ENCODE results near the gene GRID1.

Gene GRID1

GRCh38 chr10:86222687-86223086, 143.9 kb downstream of the GRID1 start:
- Histone ChIP-seq H4K8ac (ENCODE audit: low read depth, low read length) (no peak overlapping the region), H4K5ac (ENCODE audit: low read length) (no peak overlapping the region), H3K79me2 (ENCODE audit: control insufficient read depth, insufficient read depth, low read length) (no peaks in the 10 kb centered on the region), H3K4me3 (ENCODE audit: low read length) (no peak overlapping the region), H3K4me1 (ENCODE audit: control insufficient read depth, low read depth, low read length) (no peaks in the 10 kb centered on the region), H2BK120ac (ENCODE audit: low read depth, low read length) (no peak overlapping the region), H3K23ac (ENCODE audit: low read length) (no peak overlapping the region), H3K56ac (ENCODE audit: low read length) (no peak overlapping the region), H3K4me2 (ENCODE audit: low read length) (no peak overlapping the region), H3K27ac (ENCODE audit: low read depth, low read length) (no peak overlapping the region), H2BK5ac (ENCODE audit: low read length) (no peak overlapping the region), H3K36me3 (ENCODE audit: control insufficient read depth, insufficient read depth, low read length) (no peaks in the 10 kb centered on the region), H3K27me3 (ENCODE audit: insufficient read depth, low read length, poor library complexity) (no peaks in the 10 kb centered on the region), H3K79me1 (ENCODE audit: low read length) (no peaks in the 10 kb centered on the region), H2AK5ac (ENCODE audit: low read length) (no peak overlapping the region), H3K4ac (ENCODE audit: low read depth, low read length) (no peak overlapping the region), H2BK15ac (replicated peaks; ENCODE audit: low read depth) (no peak overlapping the region), H3K9ac (ENCODE audit: low read length) (no peak overlapping the region), H3K18ac (ENCODE audit: low read length) (no peak overlapping the region)
- DNase-seq: no peak
- WGBS (ENCODE audit: extremely low coverage, insufficient coverage, low lambda C conversion rate): no CpG with 5 or more reads among the region's 3 CpGs

DNA sequence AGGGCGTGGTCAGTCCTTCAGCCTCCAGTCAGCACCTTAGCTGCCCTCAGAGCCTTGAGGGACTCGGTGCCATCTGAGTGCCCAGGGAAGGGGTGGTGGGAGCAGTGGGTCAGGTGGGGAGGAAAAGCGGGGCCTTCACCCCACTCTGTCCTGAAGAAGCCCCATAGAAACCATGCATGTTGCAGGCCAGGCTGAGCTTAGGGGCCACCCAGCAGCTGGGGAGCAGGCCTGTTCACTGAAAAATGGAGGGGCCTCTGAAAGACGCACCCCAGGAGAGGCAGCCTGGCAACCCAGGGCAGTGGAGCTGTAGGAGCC, 144.3 kb downstream of the GRID1 start:
- H3K27me3 ChIP-seq (ENCODE audit: insufficient read depth, low read length, poor library complexity): no peaks in the 10 kb centered on the region
- no CpG with 5 or more reads among the region's 4 CpGs for WGBS (ENCODE audit: extremely low coverage, insufficient coverage, low lambda C conversion rate)
- H4K8ac ChIP-seq (ENCODE audit: low read depth, low read length): no peak overlapping the region
- no peak overlapping the region for H4K5ac ChIP-seq (ENCODE audit: low read length)
- H3K4me1 ChIP-seq (ENCODE audit: control insufficient read depth, low read depth, low read length): no peaks in the 10 kb centered on the region
- H3K4me3 ChIP-seq (ENCODE audit: low read length): no peak overlapping the region
- H3K79me2 ChIP-seq (ENCODE audit: control insufficient read depth, insufficient read depth, low read length): no peaks in the 10 kb centered on the region
- no peak overlapping the region for H3K23ac ChIP-seq (ENCODE audit: low read length)
- H3K18ac ChIP-seq (ENCODE audit: low read length): no peak overlapping the region
- H3K9ac ChIP-seq (ENCODE audit: low read length): no peak overlapping the region
- no peak overlapping the region for H3K4me2 ChIP-seq (ENCODE audit: low read length)
- no peak overlapping the region for H3K56ac ChIP-seq (ENCODE audit: low read length)
- H2BK5ac ChIP-seq (ENCODE audit: low read length): no peak overlapping the region
- DNase-seq: no peak
- no peak overlapping the region for H2BK15ac ChIP-seq (replicated peaks; ENCODE audit: low read depth)
- no peak overlapping the region for H2BK120ac ChIP-seq (ENCODE audit: low read depth, low read length)
- no peak overlapping the region for H3K27ac ChIP-seq (ENCODE audit: low read depth, low read length)
- no peak overlapping the region for H2AK5ac ChIP-seq (ENCODE audit: low read length)
- no peak overlapping the region for H3K4ac ChIP-seq (ENCODE audit: low read depth, low read length)
- no peaks in the 10 kb centered on the region for H3K79me1 ChIP-seq (ENCODE audit: low read length)
- no peaks in the 10 kb centered on the region for H3K36me3 ChIP-seq (ENCODE audit: control insufficient read depth, insufficient read depth, low read length)

GRCh38 chr10:86221442-86222335, 144.9 kb downstream of the GRID1 start:
- H2BK5ac ChIP-seq (ENCODE audit: low read length): no peak overlapping the region
- no peak overlapping the region for H3K56ac ChIP-seq (ENCODE audit: low read length)
- no peak overlapping the region for H3K23ac ChIP-seq (ENCODE audit: low read length)
- no peak overlapping the region for H2BK15ac ChIP-seq (replicated peaks; ENCODE audit: low read depth)
- H3K4me2 ChIP-seq (ENCODE audit: low read length): no peak overlapping the region
- H4K5ac ChIP-seq (ENCODE audit: low read length): no peak overlapping the region
- no peaks in the 10 kb centered on the region for H3K79me2 ChIP-seq (ENCODE audit: control insufficient read depth, insufficient read depth, low read length)
- H3K27me3 ChIP-seq (ENCODE audit: insufficient read depth, low read length, poor library complexity): no peaks in the 10 kb centered on the region
- no peak for DNase-seq
- no peak overlapping the region for H3K18ac ChIP-seq (ENCODE audit: low read length)
- no peaks in the 10 kb centered on the region for H3K36me3 ChIP-seq (ENCODE audit: control insufficient read depth, insufficient read depth, low read length)
- WGBS (ENCODE audit: extremely low coverage, insufficient coverage, low lambda C conversion rate): no CpG with 5 or more reads among the region's 7 CpGs
- no peak overlapping the region for H2BK120ac ChIP-seq (ENCODE audit: low read depth, low read length)
- H2AK5ac ChIP-seq (ENCODE audit: low read length): no peak overlapping the region
- H3K4me1 ChIP-seq (ENCODE audit: control insufficient read depth, low read depth, low read length): no peaks in the 10 kb centered on the region
- H3K9ac ChIP-seq (ENCODE audit: low read length): no peak overlapping the region
- H3K4ac ChIP-seq (ENCODE audit: low read depth, low read length): no peak overlapping the region
- no peaks in the 10 kb centered on the region for H3K79me1 ChIP-seq (ENCODE audit: low read length)
- H3K27ac ChIP-seq (ENCODE audit: low read depth, low read length): no peak overlapping the region
- no peak overlapping the region for H3K4me3 ChIP-seq (ENCODE audit: low read length)
- no peak overlapping the region for H4K8ac ChIP-seq (ENCODE audit: low read depth, low read length)

DNA sequence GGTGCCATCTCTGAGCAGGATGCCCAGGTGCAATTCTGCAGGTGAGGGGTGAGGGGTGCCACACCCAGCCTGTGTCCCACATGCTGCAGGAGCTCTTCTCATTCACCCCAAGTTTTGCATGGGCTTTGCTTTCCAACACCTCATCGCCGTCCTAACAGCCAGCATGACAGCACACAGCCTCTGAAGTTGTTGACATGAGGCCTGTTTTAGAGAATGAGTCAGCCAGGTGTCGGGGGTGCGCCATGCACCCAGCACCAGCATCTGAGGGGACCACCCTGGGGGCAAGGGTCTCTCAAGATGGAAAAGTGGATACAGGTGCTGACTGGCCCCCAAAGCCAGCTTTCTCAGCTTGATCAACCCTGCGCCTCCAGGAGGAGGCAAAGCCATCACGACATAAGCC, 146.0 kb downstream of the GRID1 start:
- Histone ChIP-seq H3K4me3 (ENCODE audit: low read length) (no peak overlapping the region), H2BK15ac (replicated peaks; ENCODE audit: low read depth) (no peak overlapping the region), H2BK5ac (ENCODE audit: low read length) (no peak overlapping the region), H3K27me3 (ENCODE audit: insufficient read depth, low read length, poor library complexity) (no peaks in the 10 kb centered on the region), H3K23ac (ENCODE audit: low read length) (no peak overlapping the region), H3K27ac (ENCODE audit: low read depth, low read length) (no peak overlapping the region), H3K79me2 (ENCODE audit: control insufficient read depth, insufficient read depth, low read length) (no peaks in the 10 kb centered on the region), H4K8ac (ENCODE audit: low read depth, low read length) (no peak overlapping the region), H2BK120ac (ENCODE audit: low read depth, low read length) (no peak overlapping the region), H4K5ac (ENCODE audit: low read length) (no peak overlapping the region), H3K36me3 (ENCODE audit: control insufficient read depth, insufficient read depth, low read length) (no peaks in the 10 kb centered on the region), H3K79me1 (ENCODE audit: low read length) (no peaks in the 10 kb centered on the region), H3K4me2 (ENCODE audit: low read length) (no peak overlapping the region), H3K18ac (ENCODE audit: low read length) (no peak overlapping the region), H2AK5ac (ENCODE audit: low read length) (no peak overlapping the region), H3K9ac (ENCODE audit: low read length) (no peak overlapping the region), H3K56ac (ENCODE audit: low read length) (no peak overlapping the region), H3K4me1 (ENCODE audit: control insufficient read depth, low read depth, low read length) (no peaks in the 10 kb centered on the region), H3K4ac (ENCODE audit: low read depth, low read length) (no peak overlapping the region)
- no peak for DNase-seq
- WGBS (ENCODE audit: extremely low coverage, insufficient coverage, low lambda C conversion rate): no CpG with 5 or more reads among the region's 6 CpGs

DNA sequence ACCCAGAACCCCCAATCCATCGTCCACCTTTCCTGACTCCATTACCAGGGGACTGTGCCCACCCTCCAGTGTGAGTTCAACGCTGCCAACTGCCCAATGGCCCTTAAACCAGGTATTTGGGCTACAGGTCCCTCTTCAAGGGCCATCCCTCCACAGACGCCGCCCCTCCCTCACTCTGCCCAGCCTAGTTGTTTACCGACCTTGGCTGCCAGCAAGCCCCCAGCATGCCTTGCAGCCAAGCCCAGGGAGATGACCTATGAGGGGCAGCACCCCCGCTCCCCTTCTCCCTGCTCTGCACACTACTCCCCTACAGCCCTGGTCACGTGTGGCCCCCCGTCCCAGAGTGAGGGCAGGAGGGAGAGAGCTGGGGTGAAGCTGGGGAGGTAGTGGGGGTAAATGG, 147.3 kb downstream of the GRID1 start:
- H3K4me2 ChIP-seq (ENCODE audit: low read length): no peak overlapping the region
- H2BK15ac ChIP-seq (replicated peaks; ENCODE audit: low read depth): no peak overlapping the region
- H3K36me3 ChIP-seq (ENCODE audit: control insufficient read depth, insufficient read depth, low read length): no peaks in the 10 kb centered on the region
- H2BK120ac ChIP-seq (ENCODE audit: low read depth, low read length): no peak overlapping the region
- DNase-seq: no peak
- H4K8ac ChIP-seq (ENCODE audit: low read depth, low read length): no peak overlapping the region
- no peak overlapping the region for H4K5ac ChIP-seq (ENCODE audit: low read length)
- no CpG with 5 or more reads among the region's 8 CpGs for WGBS (ENCODE audit: extremely low coverage, insufficient coverage, low lambda C conversion rate)
- H3K4me3 ChIP-seq (ENCODE audit: low read length): no peak overlapping the region
- no peaks in the 10 kb centered on the region for H3K4me1 ChIP-seq (ENCODE audit: control insufficient read depth, low read depth, low read length)
- H3K27ac ChIP-seq (ENCODE audit: low read depth, low read length): no peak overlapping the region
- H3K56ac ChIP-seq (ENCODE audit: low read length): no peak overlapping the region
- H3K79me2 ChIP-seq (ENCODE audit: control insufficient read depth, insufficient read depth, low read length): no peaks in the 10 kb centered on the region
- H2AK5ac ChIP-seq (ENCODE audit: low read length): no peak overlapping the region
- H3K27me3 ChIP-seq (ENCODE audit: insufficient read depth, low read length, poor library complexity): no peaks in the 10 kb centered on the region
- no peaks in the 10 kb centered on the region for H3K79me1 ChIP-seq (ENCODE audit: low read length)
- no peak overlapping the region for H3K4ac ChIP-seq (ENCODE audit: low read depth, low read length)
- H3K18ac ChIP-seq (ENCODE audit: low read length): no peak overlapping the region
- H2BK5ac ChIP-seq (ENCODE audit: low read length): no peak overlapping the region
- H3K9ac ChIP-seq (ENCODE audit: low read length): no peak overlapping the region
- no peak overlapping the region for H3K23ac ChIP-seq (ENCODE audit: low read length)

- H2BK15ac ChIP-seq (replicated peaks; ENCODE audit: low read depth): no peak overlapping the region
- no peak overlapping the region for H2BK5ac ChIP-seq (ENCODE audit: low read length)
- H3K4me1 ChIP-seq (ENCODE audit: control insufficient read depth, low read depth, low read length): no peaks in the 10 kb centered on the region
- H3K79me1 ChIP-seq (ENCODE audit: low read length): no peaks in the 10 kb centered on the region
- H3K23ac ChIP-seq (ENCODE audit: low read length): no peak overlapping the region
- H3K4me2 ChIP-seq (ENCODE audit: low read length): no peak overlapping the region
- DNase-seq: no peak
- H4K5ac ChIP-seq (ENCODE audit: low read length): no peak overlapping the region
- no peaks in the 10 kb centered on the region for H3K27me3 ChIP-seq (ENCODE audit: insufficient read depth, low read length, poor library complexity)
- no peak overlapping the region for H2BK120ac ChIP-seq (ENCODE audit: low read depth, low read length)
- H2AK5ac ChIP-seq (ENCODE audit: low read length): no peak overlapping the region
- WGBS (ENCODE audit: extremely low coverage, insufficient coverage, low lambda C conversion rate): no CpG with 5 or more reads among the region's 5 CpGs
- no peak overlapping the region for H3K4me3 ChIP-seq (ENCODE audit: low read length)
- no peaks in the 10 kb centered on the region for H3K79me2 ChIP-seq (ENCODE audit: control insufficient read depth, insufficient read depth, low read length)
- H3K36me3 ChIP-seq (ENCODE audit: control insufficient read depth, insufficient read depth, low read length): no peaks in the 10 kb centered on the region
- no peak overlapping the region for H4K8ac ChIP-seq (ENCODE audit: low read depth, low read length)
- H3K9ac ChIP-seq (ENCODE audit: low read length): no peak overlapping the region
- H3K27ac ChIP-seq (ENCODE audit: low read depth, low read length): no peak overlapping the region
- no peak overlapping the region for H3K18ac ChIP-seq (ENCODE audit: low read length)
- no peak overlapping the region for H3K56ac ChIP-seq (ENCODE audit: low read length)
- no peak overlapping the region for H3K4ac ChIP-seq (ENCODE audit: low read depth, low read length)
Observed at GRCh38 chr10:86218842-86219241, 147.8 kb downstream of the GRID1 start.
